CD1c-positive myeloid dendritic cell (primary cell): ENCODE measurements around the gene FOXP1.

ENCODE experiments used
- DNase-seq: peaks from one replicate; pipeline ENCODE4 v3.0.0-alpha.2; 2016; ENCODE audit errors: extremely low spot score

Gene FOXP1

GRCh38 chr3:71062037-71062932 lies 521.2 kb downstream of the FOXP1 start:
- DNase-seq: no peak

- DNase-seq: no peak
These were observed 521.9 kb downstream of the FOXP1 start for GRCh38 chr3:71061581-71061980.

- no peak for DNase-seq
These were observed 522.5 kb downstream of the FOXP1 start for GRCh38 chr3:71061037-71061436.

- DNase-seq: no peak
These were observed 523.0 kb downstream of the FOXP1 start for GRCh38 chr3:71060536-71060935.

- no peak for DNase-seq
These were observed 526.0 kb downstream of the FOXP1 start for GRCh38 chr3:71057526-71057894.

GRCh38 chr3:71056327-71056726 lies 527.2 kb downstream of the FOXP1 start:
- no peak for DNase-seq

GRCh38 chr3:71055257-71056001 lies 528.1 kb downstream of the FOXP1 start:
- DNase-seq: no peak

- no peak for DNase-seq
These were observed 529.2 kb downstream of the FOXP1 start for GRCh38 chr3:71054312-71054711.

GRCh38 chr3:71053495-71053894 lies 530.0 kb downstream of the FOXP1 start:
- no peak for DNase-seq

- no peak for DNase-seq
These were observed 530.8 kb downstream of the FOXP1 start for GRCh38 chr3:71052716-71053115.

GRCh38 chr3:71051893-71052687 lies 531.4 kb downstream of the FOXP1 start:
- DNase-seq: no peak

- no peak for DNase-seq
These were observed 532.3 kb downstream of the FOXP1 start for GRCh38 chr3:71051259-71051595.

- no peak for DNase-seq
These were observed 532.8 kb downstream of the FOXP1 start for GRCh38 chr3:71050538-71051258.

GRCh38 chr3:71050166-71050537 lies 533.4 kb downstream of the FOXP1 start:
- no peak for DNase-seq

- no peak for DNase-seq
These were observed 534.6 kb downstream of the FOXP1 start for GRCh38 chr3:71048948-71049347.

- no peak for DNase-seq
These were observed 535.7 kb downstream of the FOXP1 start for GRCh38 chr3:71047616-71048531.

- DNase-seq: no peak
These were observed 536.7 kb downstream of the FOXP1 start for GRCh38 chr3:71046791-71047190.

- no peak for DNase-seq
These were observed 537.6 kb downstream of the FOXP1 start for GRCh38 chr3:71045917-71046282.

GRCh38 chr3:71045212-71045916 lies 538.2 kb downstream of the FOXP1 start:
- no peak for DNase-seq

- DNase-seq: no peak
These were observed 540.8 kb downstream of the FOXP1 start for GRCh38 chr3:71042759-71043158.
